Measurements from ENCODE around the gene KCTD8. TPM values are rescaled to one million over a fixed set of nuclear protein-coding genes. Genes with fewer than 3 reads are reported as not detected.

The KCTD8 gene
- total RNA-seq: not detected

DNA sequence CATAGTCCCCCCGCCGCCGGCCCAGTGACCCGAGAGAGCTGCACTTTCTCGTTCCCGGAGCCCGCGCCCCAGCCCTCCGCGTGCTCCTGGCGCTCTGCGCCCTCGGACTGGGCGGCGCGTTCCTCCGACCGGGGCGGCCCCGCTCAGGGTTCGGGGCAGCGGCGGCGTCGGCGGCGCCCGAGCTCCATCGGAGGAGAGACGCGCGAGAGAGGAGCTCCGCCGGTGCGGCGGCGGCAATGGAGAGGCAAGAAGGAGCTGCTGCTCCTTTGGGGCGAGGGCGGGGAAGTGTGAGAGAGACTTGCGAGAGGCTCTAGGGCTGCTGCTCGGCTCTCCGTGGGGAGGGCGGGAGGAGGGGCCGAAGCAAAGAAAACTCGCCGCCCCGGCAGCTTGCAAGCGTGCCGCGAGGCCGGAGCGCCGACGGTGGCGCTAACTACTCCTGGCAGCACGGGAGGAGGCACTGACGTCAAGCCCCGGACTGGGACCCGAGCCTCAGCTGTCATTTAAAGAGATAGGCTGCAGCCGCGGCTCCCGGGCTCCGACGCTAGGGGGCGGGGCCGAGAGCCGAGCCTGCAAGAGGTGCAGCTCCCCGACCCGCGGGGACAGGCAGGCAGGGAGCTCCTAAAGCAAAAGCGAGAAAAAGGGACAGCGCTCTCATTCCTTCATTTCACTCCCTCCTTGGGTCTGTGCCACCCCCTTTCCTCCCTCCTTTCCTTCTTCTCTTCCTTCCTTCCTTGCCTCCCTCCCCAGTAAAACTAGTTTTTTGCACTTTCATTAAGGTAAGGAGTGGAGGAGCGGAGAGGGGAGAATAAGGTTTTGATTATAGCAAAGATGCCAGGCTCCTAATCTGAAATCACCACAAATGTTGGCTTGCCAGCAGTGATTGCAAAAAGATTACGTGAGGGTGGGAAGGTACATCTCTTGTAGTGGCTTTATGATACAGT lies at the start of gene KCTD8:
TSS of gene KCTD8 (minus strand) at position 289 of the 941 bp plus-strand sequence.
- peak; percentile 84 for ATAC-seq

DNA sequence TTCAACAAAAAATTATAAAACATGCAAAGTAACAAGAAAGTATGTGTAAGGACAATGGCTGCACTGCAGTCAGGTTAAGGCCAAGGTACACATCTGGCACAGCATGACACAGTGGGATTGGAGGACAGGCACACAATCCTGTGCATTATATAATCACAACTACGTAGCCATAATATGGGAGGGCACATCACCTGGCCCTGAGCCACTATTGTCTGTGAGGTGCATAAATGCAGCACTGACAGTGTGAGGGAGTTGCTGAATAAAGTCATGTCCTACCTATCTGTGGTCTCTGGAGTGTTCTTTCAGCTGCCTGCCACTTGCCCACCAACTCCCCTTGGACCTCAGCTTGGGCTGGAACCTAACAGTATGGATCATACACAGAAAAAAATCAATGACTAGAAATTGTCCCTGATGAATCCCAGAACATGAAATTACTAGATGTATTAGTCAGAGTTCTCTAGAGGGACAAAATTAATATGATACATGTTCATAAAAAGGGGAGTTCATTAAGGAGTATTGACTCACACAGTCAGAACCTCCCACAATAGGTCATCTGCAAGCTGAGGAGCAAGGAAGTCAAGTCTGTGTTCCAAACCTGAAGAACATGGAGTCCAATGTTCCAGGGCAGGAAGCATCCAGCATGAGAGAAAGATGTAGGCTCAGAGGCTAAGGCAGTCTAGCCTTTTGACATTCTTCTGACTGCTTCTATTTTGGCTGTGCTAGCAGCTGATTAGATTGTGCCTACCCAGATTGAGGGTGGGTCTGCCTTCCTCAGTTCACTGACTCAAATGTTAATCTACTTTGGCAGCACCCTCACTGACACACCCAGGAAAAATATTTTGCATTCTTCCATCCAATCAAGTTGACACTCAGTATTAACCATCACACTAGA lies 46.4 kb upstream of the KCTD8 start:
- ATAC-seq: no peak

DNA sequence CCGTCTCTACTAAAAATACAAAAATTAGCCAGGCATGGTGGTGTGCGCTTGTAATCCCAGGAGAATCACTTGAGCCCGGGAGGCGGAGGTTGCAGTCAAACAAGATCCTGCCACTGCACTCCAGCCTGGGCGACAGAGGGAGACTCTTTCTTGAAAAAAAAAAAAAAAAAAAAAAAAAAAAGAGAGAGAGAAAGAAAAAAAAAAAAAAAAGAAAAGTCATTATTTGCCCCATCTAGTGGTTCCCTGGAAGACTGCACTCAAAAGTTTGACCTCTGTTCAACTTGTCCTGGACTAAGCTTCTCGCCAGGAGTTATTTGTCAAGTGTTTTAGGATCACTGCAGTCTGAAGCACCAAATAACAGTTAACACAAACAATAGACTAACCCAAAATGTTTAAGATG lies 45.3 kb upstream of the KCTD8 start:
- no peak for ATAC-seq

DNA sequence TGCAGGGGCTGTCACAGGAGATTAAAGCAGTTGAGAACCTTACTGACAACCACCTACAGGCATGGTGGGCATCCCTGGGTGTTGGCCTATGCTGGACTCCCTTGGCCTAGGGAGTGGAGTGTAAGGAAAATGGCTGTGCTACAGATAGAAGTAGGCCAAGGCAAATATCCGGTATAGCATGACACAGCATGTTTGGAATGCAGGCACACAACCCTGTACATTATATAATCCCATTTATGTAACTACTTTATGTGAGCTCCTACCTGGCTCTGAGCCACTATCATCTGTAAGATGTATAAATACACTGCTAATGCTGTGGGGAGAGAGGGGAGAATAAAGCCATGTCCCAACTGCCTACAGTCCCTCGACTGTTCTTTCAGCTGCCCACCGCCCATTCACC lies 38.7 kb upstream of the KCTD8 start:
- ATAC-seq: peak; percentile 47

- no peak for ATAC-seq
These were observed 31.1 kb upstream of the KCTD8 start for GRCh38 chr4:44479731-44480130.

GRCh38 chr4:44462259-44462658 lies 13.7 kb upstream of the KCTD8 start:
- no peak for ATAC-seq

DNA sequence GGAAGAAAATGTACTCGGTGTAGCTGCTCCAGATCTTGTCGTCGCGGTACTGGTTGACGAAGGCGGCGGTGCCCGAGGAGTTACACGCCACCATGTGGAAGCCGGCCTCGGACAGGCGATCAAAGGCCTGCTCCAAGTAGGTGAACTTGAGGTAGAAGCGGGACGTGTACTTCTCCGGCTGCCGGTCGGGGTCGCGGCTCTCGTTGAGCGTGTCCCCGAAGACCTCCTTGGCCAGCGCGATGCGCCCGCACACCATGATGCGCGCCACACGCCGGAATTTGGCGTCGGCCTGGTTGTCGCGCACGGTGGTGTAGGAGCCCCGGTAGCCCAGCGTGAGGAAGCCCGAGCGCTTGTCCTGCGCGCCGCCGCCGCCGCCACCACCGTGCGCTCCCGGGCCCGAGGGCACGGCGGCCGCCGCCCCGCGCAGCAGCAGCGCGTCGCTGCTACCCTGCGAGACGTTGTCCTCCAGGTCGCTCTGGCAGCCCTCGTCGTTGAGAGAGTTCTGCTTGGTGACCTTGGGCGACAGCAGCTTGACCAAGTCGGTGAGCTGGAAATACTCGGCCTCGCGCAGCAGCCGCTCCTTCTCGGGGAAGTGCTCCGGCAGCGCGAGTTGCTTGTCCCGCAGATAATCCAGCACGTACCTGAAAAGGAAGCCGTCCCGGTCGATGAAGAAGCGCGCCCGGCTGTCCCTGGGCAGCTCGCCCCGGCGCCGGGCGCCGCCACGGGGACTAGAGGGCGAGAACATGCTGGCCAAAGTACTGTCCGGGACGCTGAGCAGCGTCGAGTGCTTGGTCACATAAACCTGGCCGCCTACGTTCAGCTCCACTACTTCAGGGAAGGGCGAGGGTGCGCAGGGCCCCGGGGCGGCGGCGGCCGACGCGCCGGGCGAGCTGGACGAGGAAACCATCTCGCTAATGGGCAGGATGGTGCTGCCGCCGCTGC lies 775 bp downstream of the KCTD8 start:
- peak; percentile 14 for ATAC-seq

DNA sequence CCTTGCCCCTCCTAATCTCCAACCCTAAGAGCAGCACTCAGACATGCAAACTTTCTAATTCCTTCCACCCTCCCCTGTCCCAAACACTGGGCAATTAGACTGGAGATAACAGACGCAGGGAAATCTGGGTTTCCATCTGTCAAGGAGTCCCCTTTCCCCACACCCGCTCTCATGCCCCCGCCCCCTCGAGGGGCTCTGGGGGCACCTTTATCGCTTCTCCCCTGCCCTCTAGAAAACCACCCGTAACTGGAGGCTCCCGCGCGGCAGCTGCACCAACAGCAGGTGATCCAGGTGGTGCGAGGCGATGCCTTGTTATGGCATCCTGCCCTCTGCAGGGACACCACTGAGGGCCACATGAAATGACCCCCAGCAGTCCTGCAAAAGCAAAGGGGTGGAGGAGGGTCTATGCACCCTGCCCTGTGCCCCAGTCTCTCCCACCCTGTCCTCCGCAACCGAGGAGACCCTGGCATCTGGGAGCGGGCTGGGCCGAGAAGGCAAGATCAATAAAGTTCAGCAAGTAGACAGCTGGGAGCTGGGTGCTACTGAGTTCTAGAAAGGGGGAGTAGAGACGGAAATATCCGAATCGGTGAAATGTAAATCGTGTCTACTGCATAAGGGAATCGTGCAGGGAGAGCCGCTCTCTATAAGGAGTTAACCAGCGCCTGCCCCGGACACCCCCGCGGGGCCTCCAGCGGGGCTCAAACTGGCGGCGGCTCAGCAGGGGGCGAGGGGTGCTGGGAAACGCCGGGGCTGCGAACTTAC lies 1.6 kb downstream of the KCTD8 start:
- no peak for ATAC-seq

GRCh38 chr4:44446191-44446590 lies 2.4 kb downstream of the KCTD8 start:
- no peak for ATAC-seq

DNA sequence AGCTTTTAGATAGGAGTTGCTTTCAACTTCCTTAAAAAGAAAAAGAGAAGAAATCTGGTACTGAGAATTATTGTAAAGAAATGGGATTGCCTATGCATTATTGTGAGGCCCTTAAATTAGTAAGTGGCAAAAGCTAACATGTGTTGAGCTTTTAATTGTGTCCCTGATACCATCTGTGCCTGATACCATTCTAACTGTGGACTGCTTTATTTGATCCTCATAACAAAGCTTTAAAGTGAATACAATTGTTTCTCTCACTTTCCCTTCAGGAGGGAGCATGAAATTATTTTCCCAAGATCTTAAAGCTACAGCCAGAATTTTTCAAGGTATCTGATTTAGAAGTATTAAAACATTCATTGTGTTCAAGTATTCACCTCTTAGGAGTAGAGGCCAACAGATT lies 9.9 kb downstream of the KCTD8 start:
- ATAC-seq: no peak

- ATAC-seq: no peak
These were observed 14.4 kb downstream of the KCTD8 start for GRCh38 chr4:44434247-44434646.

DNA sequence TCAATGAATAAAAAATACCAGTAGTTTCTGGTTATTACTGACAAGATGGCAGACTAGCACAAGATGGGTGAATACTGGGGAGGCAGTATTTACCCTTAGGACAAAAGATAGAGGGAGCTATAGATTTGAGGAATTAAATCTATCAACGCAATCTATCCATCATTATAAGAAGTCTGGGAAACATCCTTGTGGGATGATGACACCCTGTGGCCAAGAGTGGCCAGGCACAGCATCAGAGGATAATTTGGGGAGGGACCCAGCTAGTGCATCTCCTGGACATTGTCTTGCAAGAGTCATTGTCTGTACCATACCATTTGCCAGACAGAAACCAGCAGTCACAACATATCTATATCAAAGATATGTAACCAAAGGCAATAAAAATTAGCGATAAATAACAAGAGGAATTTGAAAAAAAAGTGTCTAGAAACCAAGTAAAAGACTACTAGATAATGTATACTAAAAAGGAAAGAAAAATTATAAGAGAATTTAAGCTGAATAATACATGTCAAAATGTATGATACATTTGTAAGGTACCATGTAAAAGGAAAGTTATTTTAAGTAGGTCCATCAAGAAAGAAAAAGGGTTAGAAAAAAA lies 22.9 kb downstream of the KCTD8 start:
- ATAC-seq: no peak

- ATAC-seq: no peak
These were observed 25.7 kb downstream of the KCTD8 start for GRCh38 chr4:44422912-44423311.

- no peak for ATAC-seq
These were observed 27.1 kb downstream of the KCTD8 start for GRCh38 chr4:44421330-44422065.

DNA sequence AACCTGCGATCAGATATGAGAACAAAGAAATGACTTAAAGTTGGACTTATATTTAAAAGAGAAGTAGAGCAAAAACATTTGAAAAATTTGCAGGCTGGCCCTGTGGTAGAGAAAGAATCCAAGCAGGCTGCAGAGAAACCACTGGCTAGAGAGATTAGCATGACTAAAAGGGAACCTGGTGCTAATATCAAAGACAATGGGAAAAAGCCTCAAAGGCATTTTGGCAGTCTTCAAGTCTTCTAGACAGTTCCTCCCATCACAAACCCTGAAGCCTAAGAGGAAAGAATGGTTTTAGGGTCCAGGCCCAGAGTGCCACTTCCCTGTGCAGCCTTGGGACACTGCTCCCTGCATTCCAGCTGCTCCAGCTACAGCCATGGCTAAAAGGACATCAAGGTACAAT lies 33.4 kb downstream of the KCTD8 start:
- ATAC-seq: no peak

DNA sequence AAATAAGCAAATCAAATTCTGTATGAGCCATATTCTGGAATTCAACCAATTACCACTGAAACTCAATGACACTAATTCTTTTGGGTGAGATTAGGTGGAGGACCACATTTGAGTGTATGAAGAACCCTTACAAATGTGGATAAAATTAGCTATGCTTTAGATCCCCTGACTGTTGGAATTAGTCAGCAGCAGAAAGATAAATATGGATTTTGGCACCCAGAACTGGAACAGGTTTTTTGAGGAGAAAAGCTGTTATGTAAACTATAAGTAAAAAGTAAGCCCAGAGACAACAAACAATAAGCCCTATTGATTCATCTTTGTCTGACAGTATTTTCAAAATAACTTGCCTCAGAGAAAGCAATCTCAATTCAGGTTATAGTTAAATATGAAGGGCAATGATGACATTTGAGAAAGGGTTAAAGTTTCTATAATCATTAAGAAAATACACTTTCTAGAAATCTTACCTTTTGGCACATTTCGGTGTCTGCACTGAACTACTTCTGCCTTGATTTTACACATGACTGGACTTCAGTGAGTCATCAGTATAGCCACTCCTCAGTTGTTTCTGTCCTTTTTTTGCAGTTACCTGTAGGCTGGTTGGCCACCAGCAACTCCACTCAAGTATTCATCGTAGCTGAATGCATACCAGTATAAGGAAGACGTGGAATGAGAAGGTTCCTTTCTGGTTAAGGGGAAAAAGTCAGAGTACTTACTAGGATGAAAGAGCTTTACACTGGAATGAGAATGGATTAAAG lies 80.0 kb downstream of the KCTD8 start:
- no peak for ATAC-seq

DNA sequence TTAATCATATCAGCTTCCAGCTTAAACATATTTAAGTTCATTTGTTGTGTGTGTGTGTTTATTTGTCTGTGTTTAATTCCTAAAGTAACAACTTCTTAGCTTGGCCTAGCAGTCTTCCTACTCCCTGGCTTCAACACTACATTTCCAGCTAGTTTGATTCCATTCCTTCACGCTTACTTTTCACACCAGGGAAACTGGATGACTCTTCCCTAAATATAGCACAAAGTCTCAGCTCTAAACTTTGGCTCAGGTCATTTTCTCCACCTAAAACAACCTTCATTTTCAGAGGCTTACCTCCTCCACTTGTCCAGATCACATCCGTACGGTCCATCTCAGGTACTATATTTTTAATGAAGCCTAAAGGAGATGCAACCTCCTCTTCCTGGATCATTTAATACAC lies 94.4 kb downstream of the KCTD8 start:
- ATAC-seq: no peak

GRCh38 chr4:44351069-44351468 lies 97.5 kb downstream of the KCTD8 start:
- no peak for ATAC-seq

- no peak for ATAC-seq
These were observed 105.8 kb downstream of the KCTD8 start for GRCh38 chr4:44342800-44343199.

DNA sequence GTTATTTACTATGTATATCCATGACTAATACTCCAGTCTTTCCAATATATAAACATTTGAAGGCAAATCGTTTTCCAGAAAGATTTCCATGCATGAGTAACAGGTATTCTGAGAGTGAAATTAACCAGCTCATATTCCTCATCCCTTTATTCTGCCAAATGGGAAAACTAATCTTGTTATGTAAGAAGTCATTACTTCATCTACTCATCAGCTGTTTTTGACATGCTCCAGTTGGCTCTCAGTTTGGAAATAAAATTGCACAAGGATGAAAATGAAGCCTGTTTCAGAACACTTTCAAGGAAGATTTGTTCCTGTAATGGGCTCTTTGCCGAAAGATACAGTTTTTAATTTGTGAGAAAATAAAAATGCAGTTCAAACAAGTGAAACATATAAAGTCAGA lies 121.9 kb downstream of the KCTD8 start:
- no peak for ATAC-seq
